Stimulated activated CD4-positive, alpha-beta T cell treated with anti-CD3 and anti-CD28 coated beads, Interleukin-15, amount 100 ng/mL, for 1 hour (primary cell): ENCODE measurements around the gene FARSB.
"Not testable (repeated sequence)": the region's sequence is repeated elsewhere in the genome, so short reads cannot be mapped to it uniquely, and the experiment has no call there.

Experiments used
- DNase-seq, 2 donors: peaks; one replicate each; pipeline ENCODE4 v3.0.0-alpha.2; 2020; ENCODE audit warnings: low read depth in 1 of 2, low spot score in 1 of 2

FARSB gene

DNA sequence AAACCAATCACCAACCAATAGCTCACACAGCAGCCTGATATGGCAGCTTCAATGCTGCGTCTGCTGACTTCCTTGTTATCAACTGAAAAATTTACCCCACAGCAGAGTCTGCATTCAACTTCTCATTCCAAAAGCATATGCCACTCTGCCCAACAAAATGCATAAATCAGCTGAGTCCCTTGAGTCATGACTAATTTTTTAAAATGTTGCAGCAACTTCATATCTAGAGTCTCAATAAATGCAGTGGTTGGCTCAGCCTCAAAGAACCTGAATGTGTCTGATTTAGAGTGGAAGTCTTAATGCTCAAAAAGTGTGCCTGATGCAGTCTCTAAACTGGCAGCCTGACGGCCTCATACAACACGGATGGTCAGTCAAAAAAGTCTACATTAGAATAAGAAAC lies 46.5 kb downstream of the FARSB start:
- no peak for DNase-seq

DNA sequence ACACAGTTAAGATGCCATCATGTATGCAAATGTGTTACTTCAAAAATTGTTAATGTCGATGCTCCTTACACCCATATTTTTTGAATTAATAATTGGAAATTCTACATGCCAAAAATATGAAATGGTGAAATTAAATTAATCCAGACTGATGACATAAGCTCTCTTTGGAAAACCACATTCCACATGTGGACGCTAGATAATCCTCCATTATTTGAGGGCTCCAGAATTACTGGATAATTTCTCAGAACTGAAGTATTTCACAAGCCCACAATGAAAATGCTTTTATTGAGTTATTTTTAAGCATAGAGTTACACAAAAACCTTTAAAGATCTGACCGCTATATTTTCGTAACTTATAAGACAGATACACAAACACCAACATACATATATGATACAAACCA lies 47.8 kb downstream of the FARSB start:
- no peak for DNase-seq

DNA sequence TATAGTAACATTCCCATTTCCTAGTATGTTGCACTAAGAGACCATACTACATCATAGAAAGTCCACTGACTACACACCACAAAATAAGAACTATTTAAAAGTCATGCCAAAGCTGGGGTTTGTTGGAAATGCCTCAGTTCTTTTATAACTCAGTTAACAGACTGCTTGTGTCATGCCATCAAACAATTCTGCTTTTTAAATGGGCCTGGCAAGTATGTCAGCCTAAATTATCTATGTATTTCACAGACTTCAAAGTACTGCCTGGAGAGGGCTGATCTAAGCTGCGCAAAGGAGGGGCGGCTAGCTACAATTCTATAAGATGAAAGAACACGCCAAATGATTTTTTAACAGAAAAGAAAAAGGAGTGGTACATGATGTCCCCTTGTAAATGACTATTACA lies 49.6 kb downstream of the FARSB start:
- DNase-seq = no peak

DNA sequence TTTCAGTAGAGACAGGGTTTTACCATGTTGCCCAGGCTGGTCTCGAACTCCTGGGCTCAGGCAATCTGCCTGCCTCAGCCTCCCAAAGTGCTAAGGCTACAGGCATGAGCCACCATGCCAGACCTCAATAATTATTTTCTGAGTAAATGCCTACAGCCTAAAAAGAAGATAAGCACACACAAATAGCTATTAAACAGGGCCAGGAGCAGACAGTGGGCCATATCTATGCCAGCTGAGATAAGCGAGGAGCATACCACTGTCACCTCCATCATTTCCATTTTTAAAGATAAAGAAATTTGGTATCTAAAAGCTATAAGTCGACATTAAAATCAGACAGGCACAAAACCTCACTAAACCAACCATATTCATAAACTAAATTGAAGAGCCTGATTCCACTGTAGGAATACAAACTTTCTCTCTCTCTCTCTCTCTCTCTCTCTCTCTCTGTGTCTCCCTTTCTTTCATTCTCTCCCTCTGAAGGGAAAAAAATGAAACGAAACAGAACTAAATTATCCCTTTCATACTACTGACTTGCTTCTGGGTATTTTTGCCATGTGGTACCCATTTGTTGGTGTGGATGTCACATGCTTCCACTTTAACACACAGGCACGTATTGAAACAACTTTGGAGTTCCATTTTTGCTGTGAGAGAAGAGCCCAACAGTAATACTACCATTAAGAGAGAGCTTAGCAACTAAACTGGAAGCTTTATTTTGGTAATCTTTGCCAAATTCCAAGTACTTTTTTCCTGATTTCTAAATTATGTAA lies 51.0 kb downstream of the FARSB start:
- DNase-seq = no peak

DNA sequence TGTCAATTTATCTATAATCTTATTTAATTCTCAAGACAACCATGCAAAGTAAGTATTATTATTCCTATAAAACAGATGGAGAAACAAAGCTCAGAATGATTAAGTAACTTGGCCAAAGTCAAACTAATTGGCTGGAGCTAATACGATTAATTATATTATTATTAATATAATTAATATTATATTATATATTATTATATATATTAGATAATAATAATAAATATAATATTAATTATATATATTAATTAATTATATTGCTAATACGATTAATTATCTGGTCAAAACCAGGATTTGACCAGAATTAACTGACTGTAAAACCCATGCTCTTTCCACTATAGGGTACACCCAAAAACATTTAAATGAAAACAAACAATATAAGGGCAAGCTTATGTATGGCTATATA lies 52.4 kb downstream of the FARSB start:
- DNase-seq = no peak

DNA sequence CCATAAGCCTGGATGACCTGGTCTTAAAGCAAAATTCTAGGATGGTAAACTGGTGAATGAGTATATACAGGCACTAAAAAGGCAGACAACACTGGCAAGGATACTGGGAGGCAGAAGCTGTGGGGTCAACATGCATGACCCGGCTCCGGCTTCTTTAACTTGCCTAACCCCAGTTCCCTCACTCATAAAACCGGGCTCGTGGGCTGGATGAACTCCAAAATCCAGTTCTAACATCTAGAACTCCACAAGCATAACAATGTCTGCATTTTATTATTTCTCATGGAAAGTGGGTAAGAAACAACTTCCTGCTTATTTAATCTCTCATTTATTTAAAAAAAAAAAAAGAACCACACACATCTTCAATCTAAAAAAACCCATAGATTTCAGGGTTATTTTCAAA lies 57.3 kb downstream of the FARSB start:
- no peak for DNase-seq

DNA sequence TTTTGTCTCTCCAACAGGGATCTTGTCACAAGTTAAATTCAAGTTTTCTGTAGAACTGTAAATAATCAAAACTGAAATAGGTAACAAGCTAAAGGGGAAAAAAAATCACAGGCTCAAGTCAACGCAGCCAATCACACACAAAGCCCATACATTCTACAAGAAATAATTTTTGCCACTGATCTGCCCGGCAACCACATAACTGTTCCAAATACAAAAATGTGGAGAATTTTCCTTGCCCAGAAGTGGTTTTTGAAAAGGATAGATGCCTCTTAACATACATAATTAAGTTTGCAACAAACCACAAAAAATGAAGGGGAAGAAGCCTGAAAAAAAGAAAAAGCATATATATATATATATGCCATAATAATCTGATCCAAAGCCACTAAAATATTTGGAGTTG lies 60.3 kb downstream of the FARSB start:
- no peak for DNase-seq

DNA sequence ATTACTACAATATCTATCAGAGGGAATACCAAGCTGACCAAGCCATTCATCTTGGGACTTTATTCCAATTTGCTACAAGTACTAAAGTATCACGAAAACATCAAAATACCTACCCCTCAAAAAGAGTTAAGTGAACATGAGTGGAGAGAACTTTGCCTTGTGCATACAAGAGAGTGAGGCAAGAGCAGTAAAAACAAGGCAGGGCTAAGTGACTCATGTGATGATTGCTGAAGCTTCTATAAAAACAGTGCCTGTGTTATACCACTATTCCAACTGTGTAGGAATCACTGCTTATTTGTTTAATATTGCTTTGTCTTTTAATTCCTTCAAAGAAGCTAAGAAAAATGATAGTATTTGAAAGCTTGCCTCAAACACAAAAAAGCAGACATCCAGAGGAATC lies 61.2 kb downstream of the FARSB start:
- no peak for DNase-seq

DNA sequence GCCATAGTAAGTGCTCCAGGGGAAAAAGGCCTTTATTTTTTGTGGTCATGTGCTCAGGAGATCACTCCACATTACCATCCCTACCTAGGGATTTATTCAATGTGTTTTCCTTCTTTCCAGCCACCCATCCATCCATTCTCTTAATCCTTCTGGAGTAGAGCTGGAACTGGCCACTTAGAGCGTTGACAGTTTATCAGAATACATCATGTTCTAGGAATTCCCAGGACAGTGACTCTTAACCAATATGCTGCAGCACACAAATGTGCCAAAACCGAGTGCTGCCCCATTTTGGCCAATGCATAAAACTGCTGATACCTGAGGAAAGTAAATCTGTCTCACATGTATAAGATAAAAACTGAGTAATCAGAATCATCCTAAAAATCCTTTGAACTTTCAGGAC lies 63.7 kb downstream of the FARSB start:
- no peak for DNase-seq

DNA sequence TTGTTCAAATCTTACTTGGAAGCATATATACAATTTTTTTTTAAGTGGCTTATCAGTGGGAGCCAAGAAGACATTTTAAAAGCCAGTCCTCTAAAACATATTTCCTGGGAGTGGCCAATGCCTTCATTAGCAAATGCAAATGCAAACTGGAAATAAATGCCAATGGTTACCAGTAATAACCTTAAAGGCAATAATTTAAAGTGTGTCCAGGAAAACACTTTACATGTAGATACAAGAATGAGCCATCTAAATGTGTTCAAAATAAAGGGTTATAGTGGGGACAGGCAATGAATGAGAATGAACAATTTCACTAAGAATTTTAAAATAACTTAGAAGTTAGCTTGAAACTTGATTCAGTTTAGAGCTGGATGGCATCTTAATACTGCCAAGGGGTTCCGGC lies 64.2 kb downstream of the FARSB start:
- DNase-seq = no peak

DNA sequence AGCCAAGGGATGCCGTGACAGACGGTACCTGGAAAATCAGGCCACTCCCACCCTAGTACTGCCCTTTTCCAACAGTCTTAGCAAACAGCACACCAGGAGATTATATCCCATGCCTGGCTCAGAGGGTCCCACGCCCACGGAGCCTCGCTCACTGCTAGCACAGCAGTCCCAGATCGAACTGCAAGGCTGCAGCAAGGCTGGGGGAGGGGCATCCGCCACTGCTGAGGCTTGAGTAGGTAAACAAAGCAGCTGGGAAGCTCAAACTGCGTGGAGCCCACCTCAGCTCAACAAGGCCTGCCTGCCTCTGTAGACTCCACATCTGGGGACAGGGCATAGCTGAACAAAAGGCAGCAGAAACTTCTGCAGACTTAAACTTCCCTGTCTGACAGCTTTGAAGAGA lies 71.3 kb downstream of the FARSB start:
- not testable (repeated sequence) for DNase-seq

DNA sequence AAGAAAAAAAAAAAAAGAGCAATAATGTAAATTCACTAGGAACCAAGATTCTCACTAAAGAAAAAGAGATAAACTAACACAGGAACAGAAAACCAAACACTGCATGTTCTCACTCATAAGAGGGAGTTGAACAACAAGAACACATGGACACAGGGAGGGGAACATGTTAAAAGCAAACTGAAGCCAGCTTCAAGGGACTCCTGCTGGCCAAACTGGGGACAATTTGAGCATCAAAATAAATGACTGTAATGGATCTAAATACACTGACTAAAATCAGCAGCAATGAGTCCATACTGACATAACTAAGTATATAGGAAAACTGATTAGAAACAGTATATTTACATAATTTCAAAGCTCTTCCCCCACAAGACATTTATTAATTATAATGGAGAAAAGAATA lies 73.0 kb downstream of the FARSB start:
- no peak for DNase-seq

DNA sequence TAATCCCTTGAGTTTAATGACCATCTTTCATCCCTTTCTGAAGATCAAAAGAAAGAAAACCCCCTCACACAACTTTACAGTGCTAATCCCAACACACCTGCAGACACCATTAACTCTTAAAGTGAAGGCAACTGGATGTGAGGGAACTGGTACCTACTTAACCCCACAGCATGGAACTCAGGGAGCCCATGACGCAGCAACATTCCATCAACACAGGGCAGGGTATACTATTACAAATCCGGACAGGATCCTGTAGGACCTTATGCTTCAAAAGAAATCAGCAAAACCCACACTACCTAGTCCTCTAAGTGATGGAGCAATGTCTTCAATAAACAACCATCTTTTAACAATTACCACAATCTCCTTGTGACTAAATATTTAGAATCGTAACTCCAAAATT lies 78.6 kb downstream of the FARSB start:
- DNase-seq = no peak

DNA sequence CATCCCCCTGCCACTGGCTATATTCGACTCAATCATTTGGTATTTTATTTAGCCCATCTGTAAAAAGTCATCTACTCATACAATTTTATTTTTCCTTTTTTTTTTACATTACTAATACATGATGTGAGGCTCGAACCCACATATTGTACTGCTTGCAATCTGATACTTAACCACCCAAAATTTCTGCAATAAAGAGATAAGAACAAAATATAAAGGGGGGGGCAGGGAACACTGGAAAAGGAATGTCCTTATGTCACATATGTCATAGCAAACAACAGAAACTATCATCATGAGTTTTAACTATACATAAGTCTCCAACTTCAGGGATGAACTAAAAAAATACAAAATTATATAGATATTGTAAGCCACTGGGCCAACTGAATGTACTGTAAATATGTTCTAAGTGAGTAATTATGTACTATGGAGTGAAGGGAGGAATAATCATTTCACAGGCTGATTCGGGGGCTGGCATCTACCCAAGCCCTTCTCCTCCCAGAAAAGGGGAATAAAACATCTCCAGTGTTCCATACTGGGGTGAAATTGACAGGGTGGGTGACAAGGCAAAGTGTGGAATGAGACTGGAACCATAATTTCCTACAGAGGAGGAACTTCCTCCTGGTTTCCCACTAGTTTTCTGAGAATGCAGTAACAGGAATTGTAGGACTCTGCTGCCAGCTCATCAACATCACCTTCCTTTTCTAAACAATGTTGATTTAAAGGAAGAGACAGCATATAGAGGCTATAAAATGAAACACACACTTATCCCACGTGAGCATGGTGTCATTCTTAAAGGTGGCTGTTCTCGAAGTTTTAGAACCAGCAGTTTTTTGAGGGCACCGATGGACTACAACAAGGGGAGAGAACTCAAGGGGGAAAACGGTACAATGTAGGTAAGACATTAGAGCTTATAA lies 79.5 kb downstream of the FARSB start:
- no peak for DNase-seq

DNA sequence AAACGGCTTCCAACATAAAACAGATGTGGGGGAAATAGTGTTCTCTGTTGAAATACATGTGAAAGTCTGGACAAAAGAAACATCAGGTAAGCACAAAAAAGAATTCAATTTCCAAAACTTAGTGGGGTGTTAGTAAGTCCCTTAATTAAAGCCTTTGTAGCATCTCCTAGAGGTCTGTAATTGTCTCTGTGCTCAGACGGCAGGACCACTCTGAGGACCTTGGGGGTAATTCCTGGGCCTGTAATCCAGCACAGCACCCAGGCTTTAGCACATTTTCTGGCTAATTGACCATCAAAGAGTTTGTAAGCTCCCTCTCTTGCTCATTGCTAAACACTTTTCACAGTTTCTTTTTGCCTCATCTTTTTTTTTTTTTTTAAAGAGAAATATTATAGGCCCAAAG lies 80.3 kb downstream of the FARSB start:
- DNase-seq = no peak

DNA sequence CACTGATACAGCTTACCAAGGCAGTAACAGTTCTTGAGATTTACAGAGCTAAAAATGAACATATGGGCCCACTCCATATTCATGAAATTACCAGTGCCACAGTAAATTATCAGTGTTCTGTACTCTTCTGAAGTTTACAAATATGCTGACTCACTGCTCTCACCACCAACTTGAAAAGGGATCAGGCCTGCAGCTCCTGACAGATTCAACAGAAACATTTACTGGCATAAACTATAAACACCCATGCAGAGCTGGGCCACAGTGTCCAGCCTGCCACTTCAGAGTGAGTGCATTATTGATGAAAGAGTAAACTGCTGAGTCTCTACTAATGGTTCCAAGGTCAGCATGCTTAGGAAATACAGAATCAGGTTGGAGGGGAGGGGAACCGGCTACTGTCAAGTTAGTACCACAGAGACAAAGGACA lies 83.1 kb downstream of the FARSB start:
- no peak for DNase-seq

DNA sequence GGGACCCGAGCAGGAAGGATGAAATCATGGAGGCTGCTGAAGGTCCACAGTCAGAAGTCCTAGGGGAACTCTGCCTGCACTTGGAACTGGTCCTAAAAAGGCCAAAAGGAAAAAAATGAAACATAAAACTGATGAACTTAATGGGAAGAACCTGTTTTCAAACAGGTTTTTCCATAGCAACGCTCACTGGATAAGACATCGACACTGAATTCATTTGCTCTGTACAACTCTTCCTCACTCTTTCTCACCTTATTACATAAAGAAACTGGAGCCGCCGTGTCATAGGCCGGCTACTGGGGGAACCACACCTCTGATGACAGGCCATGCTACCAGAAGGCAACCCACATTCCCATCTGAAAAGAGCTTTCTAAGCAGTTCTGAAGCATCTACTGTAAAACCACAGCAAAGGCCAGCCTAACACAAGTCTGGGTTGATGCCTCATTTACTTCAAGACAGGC lies 83.6 kb downstream of the FARSB start:
- DNase-seq = no peak

DNA sequence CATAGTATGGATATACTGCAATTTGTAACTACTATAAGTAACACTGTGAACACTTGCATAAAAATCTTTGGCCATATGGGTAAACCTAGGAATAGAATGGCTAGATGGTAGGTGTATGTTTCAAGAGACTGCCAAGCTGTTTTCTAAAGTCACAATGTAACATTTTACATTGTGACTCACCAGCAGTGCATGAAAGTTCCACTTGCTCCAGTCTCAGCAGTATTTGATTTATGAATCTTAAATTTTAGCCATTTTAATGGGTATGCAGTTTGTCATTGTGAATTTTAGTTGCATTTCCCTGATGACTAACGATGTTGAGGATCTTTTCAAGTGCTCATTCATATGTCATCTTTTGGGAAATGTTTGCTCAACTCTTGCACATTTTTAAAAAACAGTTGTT lies 86.1 kb downstream of the FARSB start:
- no peak for DNase-seq

DNA sequence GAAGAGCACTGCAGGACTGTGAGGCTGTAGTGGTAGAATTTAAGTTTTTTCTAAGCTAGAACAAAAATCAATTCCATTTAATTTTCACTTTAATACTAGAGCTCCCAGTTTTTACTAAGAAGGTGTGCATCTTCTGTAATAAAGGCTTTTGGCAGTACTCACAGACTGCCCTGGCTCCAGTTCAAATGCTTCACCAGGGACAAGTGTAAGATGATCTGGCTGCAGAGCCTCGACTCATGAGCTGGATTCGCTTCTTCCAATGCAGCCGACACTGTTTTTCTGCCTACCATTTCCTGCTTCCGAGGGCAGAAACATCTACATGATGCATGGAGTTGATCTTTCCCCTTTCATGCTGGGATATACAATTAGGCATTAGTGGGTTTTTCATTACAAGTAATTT lies 87.0 kb downstream of the FARSB start:
- DNase-seq = no peak

DNA sequence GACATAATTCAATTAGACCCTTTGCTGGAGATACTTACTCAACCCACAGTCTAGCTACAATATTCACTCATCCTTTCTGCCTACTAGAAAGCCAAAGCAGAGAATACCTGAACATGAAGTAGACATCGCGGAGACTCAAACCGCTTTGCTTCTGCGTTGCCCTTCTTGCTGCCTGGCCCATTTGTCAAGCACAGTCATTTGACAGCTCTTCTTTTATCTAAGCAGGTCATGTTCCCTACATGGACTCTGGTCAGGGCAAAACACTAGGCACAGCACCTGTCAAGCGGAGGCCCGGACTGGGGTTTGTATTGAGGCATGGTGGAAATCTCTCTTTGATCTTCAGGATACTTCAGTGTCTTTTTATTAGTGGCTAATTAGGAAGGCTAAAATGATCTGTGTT lies 89.7 kb downstream of the FARSB start:
- DNase-seq = no peak

DNA sequence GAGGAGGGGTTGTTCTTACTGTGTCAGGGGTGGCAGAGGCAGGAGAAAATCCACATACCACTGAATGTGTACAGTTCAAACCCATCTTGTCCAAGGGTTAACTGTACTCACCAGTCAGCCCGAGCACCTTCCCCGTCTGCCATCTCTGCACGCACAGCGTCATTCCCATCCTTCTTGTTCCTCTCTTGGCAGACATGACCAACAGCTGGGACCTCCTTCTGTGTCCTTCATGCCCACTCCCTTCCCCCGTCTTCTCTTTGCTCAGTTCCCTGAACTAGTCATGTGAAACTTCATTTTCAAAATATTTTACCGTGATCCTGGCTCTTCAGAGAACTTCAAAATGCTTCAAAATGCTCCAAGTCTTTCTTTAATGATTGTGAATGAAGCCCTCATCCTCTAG lies 92.0 kb downstream of the FARSB start:
- DNase-seq = no peak

DNA sequence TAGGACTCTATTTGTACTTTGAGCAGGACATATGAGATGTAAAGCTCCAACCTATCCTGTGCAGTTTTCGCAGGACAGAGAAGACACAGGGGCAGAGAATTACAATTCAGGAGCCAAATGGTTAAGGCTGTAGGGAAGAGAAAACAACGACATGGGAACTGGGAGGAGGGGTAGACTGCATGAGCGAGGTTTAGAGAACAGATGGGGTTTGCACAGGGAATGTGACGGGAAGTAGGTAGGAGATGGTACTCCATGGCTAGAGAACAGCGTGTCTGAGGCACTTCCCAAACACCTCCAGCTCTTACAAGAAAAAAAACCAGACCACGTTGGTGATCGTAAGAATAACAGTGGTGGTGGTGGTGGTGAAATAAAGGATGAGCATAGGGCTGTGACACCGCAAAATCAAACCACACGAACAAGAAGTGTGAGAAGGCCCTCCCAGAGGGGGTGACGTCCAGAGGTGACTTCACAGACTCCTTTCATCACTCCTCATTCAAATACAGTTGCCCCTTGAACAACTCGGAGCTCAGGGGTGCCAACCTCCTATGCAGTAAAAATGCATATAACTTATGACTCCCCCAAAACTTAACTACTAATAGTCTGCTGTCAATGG lies 92.7 kb downstream of the FARSB start:
- DNase-seq = no peak
